ENCODE data around the gene TLR6.

The TLR6 gene

GRCh38 chr4:38867478-38868058 is 11.0 kb upstream of the TLR6 start, which contains the start of gene FAM114A1:
TSS of gene FAM114A1 (plus strand) at chr4:38867806. CDS start at chr4:38878079, 10,273 bp downstream.
- no peak for DNase-seq (ENCODE audit: low read depth, low spot score)

GRCh38 chr4:38866973-38867477 is 10.4 kb upstream of the TLR6 start:
- no peak for DNase-seq (ENCODE audit: low read depth, low spot score)

- no peak for DNase-seq (ENCODE audit: low read depth, low spot score)
Measured at GRCh38 chr4:38865445-38865844, 8.8 kb upstream of the TLR6 start.

DNA sequence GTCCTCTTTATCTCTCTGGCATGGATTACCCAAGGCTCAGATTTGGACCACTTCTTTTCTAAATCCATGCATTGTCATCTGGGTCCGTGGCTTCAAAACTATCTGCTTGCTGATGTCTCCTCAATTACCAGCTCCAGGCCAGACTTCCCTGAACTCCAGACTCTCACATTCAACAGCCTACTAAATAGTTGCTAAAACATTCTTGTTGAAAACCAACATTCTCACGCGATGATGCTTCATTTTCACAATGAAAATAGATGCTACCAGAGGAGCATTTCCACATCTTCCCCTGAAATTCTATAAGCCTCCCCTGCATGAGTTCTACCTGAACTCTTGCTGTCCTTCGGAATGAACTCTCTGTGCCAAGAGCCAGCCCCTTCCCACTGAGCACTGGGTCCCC is 5.2 kb upstream of the TLR6 start:
- no peak for DNase-seq (ENCODE audit: low read depth, low spot score)

DNA sequence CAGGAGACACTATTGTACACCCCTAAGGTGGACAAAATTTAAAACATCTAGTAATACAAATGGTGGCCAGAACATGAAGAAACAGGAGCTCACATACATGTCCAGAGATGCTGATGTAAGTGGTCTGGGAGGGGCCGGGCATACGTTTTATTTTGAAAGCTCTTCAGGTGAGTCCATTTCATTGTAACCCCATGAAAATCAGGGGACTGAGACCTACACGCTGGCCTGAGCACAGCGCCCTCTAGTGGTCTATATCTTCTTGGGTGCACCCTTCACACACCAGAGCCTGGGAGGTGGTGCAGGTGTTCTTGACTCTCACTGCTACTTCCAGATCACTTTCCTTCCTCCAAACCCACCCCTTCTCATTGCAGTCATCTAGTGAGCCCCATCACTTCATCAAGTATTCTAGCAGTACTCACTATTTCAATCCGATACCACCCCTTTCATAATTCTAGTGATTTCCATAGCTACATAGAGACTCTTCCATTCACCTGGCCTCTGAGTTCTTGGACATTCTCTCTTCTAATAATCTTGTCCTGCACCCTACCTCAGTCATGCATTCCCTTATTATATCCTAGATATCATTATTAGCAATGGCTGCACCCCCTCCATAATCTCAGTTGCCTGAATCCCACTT is 4.3 kb upstream of the TLR6 start:
- DNase-seq (ENCODE audit: low read depth, low spot score) = no peak

GRCh38 chr4:38859501-38859900 is 2.9 kb upstream of the TLR6 start:
- DNase-seq (ENCODE audit: low read depth, low spot score) = no peak

GRCh38 chr4:38858097-38858420 is 1.4 kb upstream of the TLR6 start:
- DNase-seq (ENCODE audit: low read depth, low spot score) = no peak

DNA sequence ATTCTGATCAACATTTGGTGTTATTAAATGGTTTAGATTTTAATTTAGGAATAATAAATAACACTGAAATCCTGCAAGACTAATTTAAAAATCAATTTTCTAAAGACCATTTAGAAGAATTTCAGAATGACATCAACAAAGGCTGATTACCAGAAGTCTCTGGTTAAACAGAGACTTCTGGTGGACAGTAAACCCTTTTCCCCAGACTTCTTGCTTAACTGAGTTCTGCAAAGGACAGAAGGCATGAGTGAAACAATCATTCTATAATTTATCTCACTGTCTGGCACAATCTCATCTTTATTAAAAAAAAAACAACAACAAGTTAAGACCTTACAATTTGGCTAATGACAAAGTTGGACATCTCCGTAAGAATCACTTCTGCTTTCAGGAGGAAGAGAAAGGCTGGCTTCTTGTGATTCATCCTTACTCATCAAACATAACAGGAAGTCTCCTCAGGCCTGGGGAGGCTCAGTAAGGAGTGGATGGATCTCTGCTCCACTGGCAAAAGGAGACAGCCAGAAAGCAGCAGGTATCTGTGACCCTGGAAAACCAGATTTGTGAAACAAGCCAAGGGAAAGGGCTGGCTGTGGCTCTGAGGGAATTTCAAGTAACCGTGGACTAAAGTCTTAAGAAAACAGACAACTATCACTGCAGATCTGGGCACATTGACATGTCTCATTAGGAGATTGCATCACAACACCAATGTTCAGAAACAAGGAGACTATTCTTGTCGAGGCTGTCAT is 908 bp upstream of the TLR6 start:
- DNase-seq (ENCODE audit: low read depth, low spot score) = no peak

- no peak for DNase-seq (ENCODE audit: low read depth, low spot score)
Measured at GRCh38 chr4:38856046-38856445, 571 bp downstream of the TLR6 start.

DNA sequence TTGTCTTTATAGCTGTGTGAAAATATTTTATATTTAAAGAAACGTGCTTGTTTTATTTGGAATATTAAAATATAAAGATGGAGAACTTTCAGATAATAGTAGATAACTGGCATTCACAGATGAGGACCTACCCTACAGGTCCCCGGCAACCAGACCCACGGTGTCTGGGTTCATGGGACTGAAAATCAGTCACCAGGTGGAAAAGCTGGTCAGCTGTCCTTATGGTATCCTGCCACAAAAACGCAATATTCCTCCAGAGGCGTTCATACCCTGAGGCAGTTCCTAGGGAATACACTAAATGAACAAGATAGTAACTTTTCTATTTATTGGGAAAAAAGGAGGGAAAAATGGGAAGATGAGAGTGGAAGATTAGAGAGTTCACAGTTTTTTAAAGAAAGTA is 1.2 kb downstream of the TLR6 start:
- DNase-seq (ENCODE audit: low read depth, low spot score) = no peak

- no peak for DNase-seq (ENCODE audit: low read depth, low spot score)
Measured at GRCh38 chr4:38846015-38846414, 10.6 kb downstream of the TLR6 start.

GRCh38 chr4:38842994-38843393 is 13.6 kb downstream of the TLR6 start:
- DNase-seq (ENCODE audit: low read depth, low spot score) = no peak

- no peak for DNase-seq (ENCODE audit: low read depth, low spot score)
Measured at GRCh38 chr4:38837849-38838248, 18.8 kb downstream of the TLR6 start.

- no peak for DNase-seq (ENCODE audit: low read depth, low spot score)
Measured at GRCh38 chr4:38837334-38837733, 19.3 kb downstream of the TLR6 start.

DNA sequence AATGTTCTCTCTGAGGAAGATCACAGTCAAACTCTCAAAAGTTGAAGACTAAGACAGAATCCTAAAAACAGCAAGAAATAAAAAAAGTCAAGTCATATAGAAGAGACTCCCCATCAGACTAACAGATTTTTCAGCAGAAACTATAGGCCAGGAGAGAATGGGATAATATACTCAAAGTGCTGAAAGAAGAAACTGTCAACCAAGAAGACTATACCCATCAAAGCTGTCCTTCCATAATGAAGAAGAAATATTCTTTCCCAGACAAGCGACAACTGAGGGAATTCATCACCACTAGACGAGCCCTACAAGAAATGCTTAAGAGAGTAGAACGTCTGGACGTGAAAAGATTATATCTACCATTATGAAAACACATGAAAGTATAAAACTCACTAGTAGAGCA is 22.0 kb downstream of the TLR6 start:
- DNase-seq (ENCODE audit: low read depth, low spot score) = no peak

- DNase-seq (ENCODE audit: low read depth, low spot score) = no peak
Measured at GRCh38 chr4:38832624-38833528, 23.7 kb downstream of the TLR6 start.

DNA sequence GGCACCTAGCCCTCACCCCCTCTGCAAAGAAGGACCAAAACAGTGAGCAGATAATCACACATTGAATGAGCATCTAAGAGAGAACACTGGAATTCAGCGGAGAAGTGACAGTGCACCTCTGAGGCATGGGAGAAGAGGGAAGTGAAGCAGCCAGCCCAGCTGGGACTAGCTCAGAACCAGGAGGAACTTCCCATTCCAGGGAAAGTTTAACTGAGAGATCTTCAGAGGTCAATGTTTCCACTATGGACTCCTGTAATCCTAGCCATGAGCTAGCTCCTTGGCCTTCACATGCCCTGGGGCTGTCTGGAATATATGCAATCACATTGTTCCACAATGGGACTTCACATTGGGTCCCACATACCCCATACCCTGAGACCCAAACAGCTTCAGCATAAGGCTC is 24.4 kb downstream of the TLR6 start:
- DNase-seq (ENCODE audit: low read depth, low spot score) = no peak

DNA sequence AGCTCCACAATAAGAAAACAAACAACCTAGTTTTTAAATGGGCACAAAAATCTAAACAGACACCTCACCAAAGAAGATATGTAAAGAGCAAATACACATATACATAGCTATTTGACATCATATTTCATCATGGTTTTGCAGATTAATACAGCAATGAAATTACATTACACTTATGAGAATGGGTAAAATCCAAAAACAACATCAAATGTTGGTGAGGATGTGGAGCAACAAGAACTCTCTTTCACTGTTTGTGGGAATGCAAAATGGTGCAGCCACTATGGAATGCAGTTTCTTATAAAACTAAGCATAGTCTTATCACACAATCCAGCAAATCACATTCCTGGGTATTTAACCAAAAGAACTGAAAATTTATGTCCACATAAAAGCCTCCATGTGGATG is 25.0 kb downstream of the TLR6 start:
- no peak for DNase-seq (ENCODE audit: low read depth, low spot score)

DNA sequence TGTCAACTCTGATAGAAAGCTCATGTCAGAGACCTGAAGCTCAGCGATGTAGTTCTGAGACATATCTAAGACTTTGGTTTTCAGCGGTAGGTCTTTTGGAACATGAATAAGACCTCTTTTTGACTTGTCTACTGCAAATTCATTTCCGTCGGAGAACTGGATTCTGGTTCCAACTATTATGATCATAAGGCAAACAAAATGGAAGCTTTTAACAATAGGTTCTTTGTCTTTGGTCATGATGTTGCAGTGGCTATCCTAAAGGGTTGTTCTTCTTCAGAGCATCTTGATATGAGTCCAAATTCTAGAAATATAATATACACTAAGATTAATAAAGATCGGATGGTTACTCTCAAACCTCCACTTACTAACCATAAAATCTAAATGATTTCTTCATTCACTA is 27.4 kb downstream of the TLR6 start:
- DNase-seq (ENCODE audit: low read depth, low spot score) = no peak

- no peak for DNase-seq (ENCODE audit: low read depth, low spot score)
Measured at GRCh38 chr4:38823766-38824165, 32.9 kb downstream of the TLR6 start.

DNA sequence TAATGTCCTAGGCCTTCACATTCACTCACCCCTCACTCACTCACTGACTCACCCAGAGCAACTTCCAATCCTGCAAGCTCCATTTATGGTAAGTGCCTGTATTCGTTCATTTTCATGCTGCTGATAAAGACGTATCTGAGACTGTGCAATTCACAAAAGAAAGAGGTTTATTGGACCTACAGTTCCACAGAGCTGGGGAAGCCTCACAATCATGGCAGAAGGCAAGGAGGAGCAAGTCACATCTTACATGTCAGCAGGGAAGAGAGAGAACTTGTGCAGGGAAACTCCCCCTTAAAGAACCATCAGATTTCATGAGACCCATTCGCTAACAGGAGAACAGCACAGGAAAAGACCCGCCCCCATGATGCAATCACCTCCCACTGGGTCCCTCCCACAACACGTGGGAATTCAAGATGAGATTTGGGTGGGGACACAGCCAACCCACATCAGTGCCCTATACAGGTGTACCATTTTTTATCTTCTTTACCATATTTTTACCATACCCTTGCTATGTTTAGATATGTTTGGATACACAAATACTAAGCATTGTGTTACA is 33.8 kb downstream of the TLR6 start:
- no peak for DNase-seq (ENCODE audit: low read depth, low spot score)

DNA sequence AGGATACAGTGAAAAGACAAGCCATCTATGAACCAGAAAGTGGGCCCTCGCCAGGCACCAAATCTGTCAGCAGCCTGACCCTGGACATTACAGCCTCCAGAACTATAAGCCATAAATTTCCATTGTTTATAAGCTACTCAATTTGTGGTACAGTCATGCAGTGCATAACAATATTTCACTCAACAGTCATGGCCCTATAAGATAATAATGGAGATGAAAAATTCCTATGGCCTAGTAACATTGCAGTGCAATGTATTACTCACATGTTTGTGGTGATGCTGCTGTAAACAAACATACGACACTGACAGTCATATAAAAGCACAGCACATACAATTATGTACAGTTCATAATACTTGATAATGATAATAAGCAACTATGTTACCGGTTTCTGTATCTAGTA is 34.9 kb downstream of the TLR6 start:
- no peak for DNase-seq (ENCODE audit: low read depth, low spot score)
